ENCODE measurements around the gene GALNT18.
A peak's percentile ranks its signal among the peaks of the same experiment; 100 is the strongest.

Gene GALNT18

DNA sequence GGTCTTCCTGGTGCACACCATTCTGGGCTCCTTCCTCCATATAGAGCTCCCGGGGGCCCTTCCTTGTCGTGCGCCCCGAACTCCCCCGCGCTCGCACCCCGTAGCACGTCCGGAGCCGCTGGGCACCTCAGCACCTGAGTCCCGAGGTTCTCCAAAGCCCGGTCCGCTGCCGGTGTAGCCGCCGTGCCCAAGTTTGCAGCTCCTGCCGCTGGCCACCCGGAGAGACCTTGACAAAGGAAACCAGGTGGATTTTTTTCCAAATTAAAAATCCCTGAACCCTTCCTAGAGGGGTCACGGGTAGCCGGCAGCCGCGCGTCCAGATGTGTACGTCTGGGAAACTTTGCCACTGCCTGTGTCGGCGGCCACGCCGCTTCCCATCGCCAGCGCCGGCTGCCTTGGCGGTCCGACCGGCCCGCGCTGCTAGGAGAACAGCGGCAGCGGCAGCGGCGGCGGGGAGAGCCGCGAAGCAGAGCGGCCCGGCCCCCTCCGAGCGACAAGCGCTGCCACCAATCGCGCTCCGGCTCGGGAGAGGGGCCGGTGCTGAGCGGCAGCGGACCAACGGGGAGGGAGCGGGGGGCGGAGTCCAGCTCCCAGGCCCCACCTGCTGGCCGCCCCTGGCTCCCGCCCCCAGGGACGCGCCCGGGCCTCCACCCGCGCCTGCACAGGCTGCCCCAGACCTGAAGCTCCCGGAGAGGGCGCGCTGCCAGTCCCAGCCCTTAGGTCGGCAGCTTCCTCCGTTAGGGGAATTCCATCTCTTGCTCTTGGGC is at the start of gene GALNT18:
TSS of gene GALNT18 (minus strand) at position 433 of the 767 bp plus-strand sequence.
- peak; percentile 99 for DNase-seq (ENCODE audit: low spot score)

DNA sequence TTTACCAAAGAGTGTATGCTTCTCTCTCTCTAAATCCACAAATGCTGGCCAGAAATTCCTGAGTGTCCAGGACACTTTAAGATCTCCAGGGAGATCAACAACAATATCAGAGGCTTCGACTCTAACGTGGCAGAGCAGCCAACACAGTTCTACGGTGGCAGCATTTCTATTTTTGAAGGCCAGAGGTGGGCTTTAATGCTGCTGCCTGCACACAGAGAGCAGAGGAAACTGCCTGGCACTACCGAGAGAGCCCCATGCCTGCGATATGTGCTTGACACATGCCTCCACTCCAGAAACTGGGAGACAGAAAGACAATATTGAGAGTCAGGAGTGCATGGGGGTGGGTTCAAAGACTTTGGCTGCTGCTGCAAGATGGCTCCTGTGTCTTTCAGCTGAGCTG is 48.8 kb upstream of the GALNT18 start:
- no peak for DNase-seq (ENCODE audit: low spot score)

- DNase-seq (ENCODE audit: low spot score), result no peak
Observed at GRCh38 chr11:11669233-11669846, 47.5 kb upstream of the GALNT18 start.

GRCh38 chr11:11668781-11669180 is 47.0 kb upstream of the GALNT18 start:
- DNase-seq (ENCODE audit: low spot score), result no peak

DNA sequence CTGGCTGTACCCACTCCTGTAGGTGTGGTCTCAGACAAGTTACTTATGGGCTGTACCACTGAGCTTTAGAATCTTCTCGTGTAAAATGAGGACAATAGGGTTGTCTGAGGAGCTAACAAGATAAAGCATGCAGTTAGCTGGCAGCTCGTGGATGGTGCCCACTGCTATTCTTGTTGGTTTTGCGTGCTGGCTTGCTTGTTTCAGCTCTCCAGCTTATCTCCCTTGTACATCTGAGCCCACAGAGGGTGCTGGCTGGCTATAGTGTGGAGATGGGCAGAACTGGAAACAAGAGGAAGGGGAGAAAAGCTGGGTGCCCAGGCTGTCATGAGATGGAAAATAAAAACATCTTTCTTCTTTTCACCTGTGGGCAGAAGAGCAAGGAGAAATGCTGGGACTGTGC is 46.5 kb upstream of the GALNT18 start:
- no peak for DNase-seq (ENCODE audit: low spot score)

- DNase-seq (ENCODE audit: low spot score), result no peak
Observed at GRCh38 chr11:11667056-11667455, 45.3 kb upstream of the GALNT18 start.

- no peak for DNase-seq (ENCODE audit: low spot score)
Observed at GRCh38 chr11:11665407-11665806, 43.6 kb upstream of the GALNT18 start.

DNA sequence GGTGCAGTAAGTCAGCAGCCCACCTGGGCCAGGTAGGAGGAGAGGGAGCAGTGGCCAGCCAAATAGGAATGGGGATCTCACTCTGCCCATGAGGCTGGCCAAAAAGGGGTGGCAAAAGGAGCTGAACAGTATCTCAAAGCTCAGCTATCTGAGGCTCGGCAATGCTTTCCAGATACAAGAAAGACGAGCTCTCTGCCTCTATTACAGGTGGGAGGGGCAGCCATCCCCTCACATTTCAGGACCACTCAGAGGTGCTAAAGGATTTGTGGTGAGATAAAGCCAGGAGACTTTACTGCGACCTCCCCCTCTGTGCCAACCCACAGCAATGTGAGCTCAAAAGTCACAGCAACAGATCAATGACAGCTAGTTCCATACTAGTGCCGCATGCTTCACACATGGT is 42.1 kb upstream of the GALNT18 start:
- no peak for DNase-seq (ENCODE audit: low spot score)

- DNase-seq (ENCODE audit: low spot score), result no peak
Observed at GRCh38 chr11:11662578-11662977, 40.8 kb upstream of the GALNT18 start.

GRCh38 chr11:11661326-11662040 is 39.7 kb upstream of the GALNT18 start:
- DNase-seq (ENCODE audit: low spot score), result no peak

GRCh38 chr11:11660363-11660740 is 38.5 kb upstream of the GALNT18 start:
- DNase-seq (ENCODE audit: low spot score), result no peak

- no peak for DNase-seq (ENCODE audit: low spot score)
Observed at GRCh38 chr11:11659567-11660362, 38.0 kb upstream of the GALNT18 start.

- no peak for DNase-seq (ENCODE audit: low spot score)
Observed at GRCh38 chr11:11657218-11657955, 35.6 kb upstream of the GALNT18 start.

DNA sequence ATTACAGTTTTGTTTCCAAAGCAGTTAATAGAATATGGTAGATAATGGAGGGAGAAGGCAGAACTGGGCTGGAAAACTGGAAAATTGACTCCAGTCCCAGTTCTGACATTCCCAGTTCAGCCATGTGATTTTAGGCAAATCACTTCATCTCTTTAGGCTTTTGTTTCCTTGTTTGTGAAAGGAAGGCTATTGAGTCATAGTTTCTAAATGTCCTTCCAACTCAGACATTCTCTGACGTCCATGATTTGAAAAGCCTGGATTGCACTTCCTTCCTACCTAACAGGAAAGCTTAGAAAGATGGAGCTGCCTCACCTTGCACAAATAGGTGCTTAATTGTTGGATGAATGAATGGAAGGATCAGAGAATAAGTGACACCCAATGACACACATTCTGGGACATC is 19.8 kb upstream of the GALNT18 start:
- DNase-seq (ENCODE audit: low spot score), result no peak

- DNase-seq (ENCODE audit: low spot score), result no peak
Observed at GRCh38 chr11:11640996-11641395, 19.2 kb upstream of the GALNT18 start.

- no peak for DNase-seq (ENCODE audit: low spot score)
Observed at GRCh38 chr11:11640152-11640551, 18.3 kb upstream of the GALNT18 start.

DNA sequence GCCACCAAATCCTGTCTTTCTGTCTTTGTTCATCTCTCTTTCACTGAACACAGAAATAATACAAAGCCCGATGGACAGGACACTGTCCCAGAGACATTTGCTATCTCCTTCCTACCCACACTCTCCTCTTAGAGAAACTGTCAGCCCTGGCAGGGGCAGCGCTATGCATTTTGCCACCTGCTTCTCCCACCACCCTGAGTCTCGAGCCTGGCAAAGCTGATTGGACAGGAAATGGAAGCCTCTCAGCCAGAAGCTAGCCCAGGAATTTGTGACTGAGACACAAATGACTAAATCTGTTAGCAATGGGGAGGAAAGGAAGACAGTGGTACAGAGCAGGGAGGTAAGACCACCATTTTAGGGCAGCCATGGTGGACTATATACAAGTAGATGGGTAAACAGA is 14.9 kb upstream of the GALNT18 start:
- no peak for DNase-seq (ENCODE audit: low spot score)

- DNase-seq (ENCODE audit: low spot score), result no peak
Observed at GRCh38 chr11:11635443-11635842, 13.6 kb upstream of the GALNT18 start.

GRCh38 chr11:11629368-11629767 is 7.6 kb upstream of the GALNT18 start:
- DNase-seq (ENCODE audit: low spot score), result no peak

DNA sequence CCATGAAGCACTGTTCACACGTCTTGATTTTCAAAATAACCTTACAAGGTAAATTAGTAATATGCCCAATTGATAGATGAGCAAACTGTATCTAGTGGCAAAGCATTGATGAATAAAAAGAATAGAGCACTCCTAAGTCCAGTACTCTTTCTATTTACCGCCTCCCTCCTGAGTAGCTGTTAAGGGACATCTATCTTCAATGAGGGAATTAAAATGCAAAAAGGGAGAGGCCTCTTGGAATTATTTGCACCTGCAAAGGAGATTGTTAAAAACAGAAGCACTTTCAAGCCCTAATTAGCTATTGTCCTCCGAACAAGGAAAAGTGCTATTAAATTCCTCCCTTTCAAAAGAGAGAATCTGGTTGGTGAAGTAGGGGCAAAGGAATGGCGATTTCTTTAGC is 6.8 kb upstream of the GALNT18 start:
- no peak for DNase-seq (ENCODE audit: low spot score)

DNA sequence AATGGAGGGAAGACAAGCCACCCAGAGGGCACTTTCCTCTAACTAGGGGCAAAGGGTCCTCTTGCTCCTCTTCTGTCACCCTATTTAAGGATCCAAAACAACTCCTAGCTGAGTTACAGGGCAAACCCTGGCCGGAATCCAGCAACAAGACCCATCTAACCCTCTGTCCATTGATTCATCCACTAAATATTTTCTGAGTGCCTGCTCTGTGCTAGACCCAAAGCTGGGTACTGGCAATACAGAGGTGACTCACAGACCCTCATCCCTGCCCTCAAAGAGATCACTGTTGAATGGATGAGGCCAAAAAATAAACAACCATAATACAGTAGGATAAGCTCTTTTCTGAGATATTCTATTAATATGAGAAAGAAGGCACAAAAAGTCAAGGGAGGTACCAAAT is 4.3 kb upstream of the GALNT18 start:
- no peak for DNase-seq (ENCODE audit: low spot score)

- DNase-seq (ENCODE audit: low spot score), result no peak
Observed at GRCh38 chr11:11624926-11625325, 3.1 kb upstream of the GALNT18 start.

Data from iPS-NIHi11 (cell line).